VCaP (cell line): ENCODE data around the gene CXorf65.

ENCODE experiments used
- H3K27ac ChIP-seq: fragments of 450-650 bp; 2 replicates; pipeline ENCODE4 v1.5.1; 2017
- CTCF ChIP-seq: fragments of 450-650 bp; conservative IDR thresholded peaks from 2 replicates; pipeline ENCODE4 v1.5.1; 2017; ENCODE audit warnings: mild to moderate bottlenecking, moderate library complexity

The CXorf65 gene

GRCh38 chrX:71081330-71082123 is 25.0 kb downstream of the CXorf65 start:
- no peak for TF ChIP-seq CTCF
- H3K27ac ChIP-seq: no peak overlapping the region

- H3K27ac ChIP-seq: no peak overlapping the region
- no peak for TF ChIP-seq CTCF
Observed at GRCh38 chrX:71070531-71070930, 36.0 kb downstream of the CXorf65 start.

GRCh38 chrX:71068044-71068918 is 38.3 kb downstream of the CXorf65 start, which contains the start of gene SNX12:
Gene SNX12, minus strand, starts transcription at chrX:71068334. Its CDS starts 28 bp downstream, at chrX:71068306.
- H3K27ac ChIP-seq: peak within 1 kb of the TSS; percentile 75
- no peak for TF ChIP-seq CTCF

GRCh38 chrX:71067712-71068043 is 38.9 kb downstream of the CXorf65 start:
- peak overlapping the region; percentile 75 for H3K27ac ChIP-seq
- no peak for TF ChIP-seq CTCF

GRCh38 chrX:71067089-71067488 is 39.5 kb downstream of the CXorf65 start:
- peak overlapping the region; percentile 75 for H3K27ac ChIP-seq
- TF ChIP-seq CTCF: no peak

- no peak for TF ChIP-seq CTCF
Observed at GRCh38 chrX:71060127-71060526, 46.4 kb downstream of the CXorf65 start.

GRCh38 chrX:71057848-71058530 is 48.6 kb downstream of the CXorf65 start:
- H3K27ac ChIP-seq: no peak overlapping the region
- TF ChIP-seq CTCF: no peak

More at GRCh38 chrX:71060127-71060526, 46.4 kb downstream of the CXorf65 start:
- no peak overlapping the region for H3K27ac ChIP-seq
